ENCODE results near the gene MAD1L1. TPM values are rescaled to one million over a fixed set of nuclear protein-coding genes. Genes with fewer than 3 reads are reported as not detected.

The MAD1L1 gene
- total and polyA plus RNA-seq, 2 of the 8 experiments (the other 6 are each of a cell fraction or from before 2014, with no cell fraction given): 40.4 to 44.6 TPM

DNA sequence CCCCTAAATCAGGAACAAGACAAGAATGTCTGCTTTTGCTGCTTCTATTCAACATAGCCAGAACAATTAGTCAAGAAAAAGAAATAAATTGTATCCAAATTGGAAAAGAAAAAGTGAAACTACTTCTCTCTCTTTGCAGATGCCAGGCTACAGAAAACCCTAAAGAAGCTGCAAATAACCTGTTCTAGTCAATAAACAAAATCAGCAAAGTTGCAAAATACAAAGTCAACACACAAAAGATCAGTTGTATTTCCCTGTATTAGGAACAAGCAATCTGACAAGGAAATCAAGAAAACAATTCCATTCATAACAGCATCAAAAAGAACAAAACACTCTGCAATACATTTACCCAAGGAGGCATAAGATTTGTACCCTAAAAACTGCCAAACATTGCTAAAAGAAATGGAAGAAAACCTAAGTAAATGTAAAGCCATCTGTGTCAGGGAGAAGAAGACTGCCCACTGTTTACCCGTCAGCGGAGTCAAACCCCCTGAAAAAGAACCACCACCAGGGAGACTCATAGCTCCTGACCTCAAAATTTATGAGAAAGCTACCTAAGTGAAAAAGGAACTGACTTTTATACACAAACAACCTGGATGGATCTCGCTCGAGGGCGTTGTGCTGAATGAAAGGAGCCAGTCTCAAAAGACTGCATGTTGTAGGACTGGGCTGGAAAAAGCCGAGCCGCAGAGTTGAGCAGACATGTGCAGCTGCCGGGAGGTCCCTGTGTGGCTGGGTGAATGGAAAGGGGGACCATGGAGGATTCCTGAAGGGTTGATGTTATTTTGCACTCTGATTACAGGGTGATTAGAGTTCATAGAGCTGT, 263.1 kb downstream of the MAD1L1 start:
- Histone ChIP-seq H4K8ac (ENCODE audit: extremely low read depth, insufficient read depth, low read length) (no peak overlapping the region), H3K4ac (replicated peaks; ENCODE audit: insufficient read length, low read depth, low read length) (no peak overlapping the region), H3K27me3 (replicated peaks in 1 of 4; ENCODE audit: control insufficient read depth in 3 of 4, extremely low read depth in 1 of 4, insufficient read depth in 3 of 4, low read length in 3 of 4) (no peaks in the 10 kb centered on the region), H4K20me1 (replicated peaks in 1 of 2; ENCODE audit: control insufficient read depth in 1 of 2, insufficient read depth in 2 of 2, low read length in 2 of 2) (peaks cover 3 to 7% of the 10 kb centered on the region in 2 experiments), H2AK5ac (ENCODE audit: low read depth, low read length) (no peak overlapping the region), H3K4me1 (replicated peaks in 1 of 4; ENCODE audit: control insufficient read depth in 3 of 4, insufficient read depth in 4 of 4, low read length in 3 of 4) (no peaks in the 10 kb centered on the region), H2BK5ac (ENCODE audit: low read depth, low read length) (no peak overlapping the region), H3K23ac (ENCODE audit: insufficient read length) (no peak overlapping the region), H2BK15ac (ENCODE audit: low read length) (no peak overlapping the region), H3K79me2 (ENCODE audit: control insufficient read depth in 1 of 2, insufficient read depth in 2 of 2, low read length in 2 of 2) (no peaks in the 10 kb centered on the region), H3K4me2 (ENCODE audit: insufficient read depth in 1 of 2, low read depth in 2 of 2, low read length in 2 of 2) (no peak overlapping the region), H3K9ac (replicated peaks in 1 of 4; ENCODE audit: extremely low read depth in 1 of 4, low read depth in 3 of 4, low read length in 3 of 4) (no peak overlapping the region), H3K27ac (ENCODE audit: low read depth, low read length) (no peak overlapping the region), H3K79me1 (ENCODE audit: low read depth, low read length) (no peaks in the 10 kb centered on the region), H3K23me2 (ENCODE audit: low read depth, low read length) (no peaks in the 10 kb centered on the region), H2AFZ (ENCODE audit: low read length) (no peak overlapping the region), H3K14ac (ENCODE audit: insufficient read length) (no peak overlapping the region), H3K9me3 (ENCODE audit: insufficient read depth in 2 of 2, low read depth in 1 of 2, low read length in 1 of 2) (no peaks in the 10 kb centered on the region), H3K36me3 (ENCODE audit: control insufficient read depth in 2 of 4, insufficient read depth in 4 of 4, low read length in 3 of 4) (no peaks in the 10 kb centered on the region), H4K5ac (ENCODE audit: insufficient read length, low read depth, low read length) (no peak overlapping the region), H2BK12ac (ENCODE audit: low read depth, low read length) (no peak overlapping the region), H2BK20ac (ENCODE audit: low read length) (no peak overlapping the region), H3K4me3 (ENCODE audit: extremely low read depth in 1 of 4, insufficient read depth in 2 of 4, low read depth in 3 of 4, low read length in 4 of 4) (no peak overlapping the region), H3K56ac (replicated peaks; ENCODE audit: insufficient read length, low read depth, low read length) (no peak overlapping the region), H2BK120ac (replicated peaks; ENCODE audit: low read depth, low read length) (no peak overlapping the region), H4K91ac (replicated peaks; ENCODE audit: insufficient read length, low read length) (no peak overlapping the region), H3K18ac (ENCODE audit: extremely low read depth, low read length) (no peak overlapping the region)
- DNase-seq (ENCODE audit: low read depth in 1 of 2, low spot score in 2 of 2): no peak
- TF ChIP-seq KDM4A (IDR thresholded peaks at IDR 0.05; ENCODE audit: low read depth, low read length, severe bottlenecking) (no peak), KDM1A (IDR thresholded peaks at IDR 0.05; ENCODE audit: borderline replicate concordance, low read length) (no peak), HDAC2 (IDR thresholded peaks at IDR 0.05; ENCODE audit: borderline replicate concordance in 1 of 2, low read depth in 2 of 2, low read length in 2 of 2) (no peak), RXRA (IDR thresholded peaks at IDR 0.05; ENCODE audit: insufficient read depth, low read depth, low read length) (no peak)
- no peak for FAIRE-seq
- WGBS, 2 experiments (ENCODE audit: extremely low coverage in 1 of 2, insufficient coverage in 1 of 2, insufficient read length in 1 of 2, insufficient replicate concordance in 2 of 2, low coverage in 1 of 2, low lambda C conversion rate in 2 of 2, missing lambda C conversion rate in 1 of 2): 93% methylated on average over 8 of the region's 8 CpGs; no CpG with 5 or more reads in 1 of the 2 experiments
- CTCF ChIA-PET (ENCODE audit: partially characterized antibody): interaction anchor here (0.6 to 1.4 kb wide), 5 partner anchors 11 to 396 kb away, joined by 3 to 5 read pairs (median 3); no protein-coding TSS in a partner anchor
- POLR2A ChIA-PET (ENCODE audit: partially characterized antibody): no interaction called here
